HepG2 (cell line): ENCODE measurements around the gene PSMD9. TPM values are rescaled to one million over a fixed set of nuclear protein-coding genes. Genes with fewer than 3 reads are reported as not detected.

Experiments used
- FOXM1 ChIP-seq: sonication (generic); formaldehyde crosslinking; IDR thresholded peaks from 2 replicates; pipeline ENCODE4 v1.5.0; 2020; ENCODE audit warnings: missing genetic modification reagents
- GATAD2A ChIP-seq: IDR thresholded peaks from 2 replicates; pipeline ENCODE4 v1.6.1; 2016
- HNF1B ChIP-seq: sonication (generic); formaldehyde crosslinking; IDR thresholded peaks from 2 replicates; pipeline ENCODE4 v1.5.1; 2020; ENCODE audit warnings: mild to moderate bottlenecking, moderate library complexity, missing genetic modification reagents
- NCOA2 ChIP-seq: sonication (generic); formaldehyde crosslinking; IDR thresholded peaks from 2 replicates; pipeline ENCODE4 v1.8.0; 2022; ENCODE audit warnings: inconsistent platforms
- NFATC3 ChIP-seq: sonication (generic); formaldehyde crosslinking; IDR thresholded peaks from 2 replicates; pipeline ENCODE4 v1.5.1; 2020; ENCODE audit warnings: mild to moderate bottlenecking, missing genetic modification reagents
- NPAS2 ChIP-seq: sonication (generic); formaldehyde crosslinking; IDR thresholded peaks from 2 replicates; pipeline ENCODE4 v1.8.0; 2022; ENCODE audit warnings: mild to moderate bottlenecking, missing genetic modification reagents, borderline replicate concordance
- PRDM15 ChIP-seq: sonication (generic); formaldehyde crosslinking; IDR thresholded peaks from 2 replicates; pipeline ENCODE4 v1.4.0; 2020; ENCODE audit warnings: missing genetic modification reagents
- STAG1 ChIP-seq: sonication (generic); formaldehyde crosslinking; IDR thresholded peaks from 2 replicates; pipeline ENCODE4 v1.4.0; 2020; ENCODE audit warnings: missing genetic modification reagents
- TBP ChIP-seq: sonication (generic); formaldehyde crosslinking; IDR thresholded peaks from 2 replicates; pipeline ENCODE4 v1.5.0; 2020; ENCODE audit warnings: missing genetic modification reagents
- THRA ChIP-seq: sonication (generic); formaldehyde crosslinking; IDR thresholded peaks from 2 replicates; pipeline ENCODE4 v1.4.0; 2020; ENCODE audit warnings: missing genetic modification reagents, borderline replicate concordance
- TOE1 ChIP-seq: sonication (generic); formaldehyde crosslinking; IDR thresholded peaks from 2 replicates; pipeline ENCODE4 v1.4.0; 2020; ENCODE audit warnings: mild to moderate bottlenecking, missing genetic modification reagents
- ZNF280B ChIP-seq: sonication (generic); formaldehyde crosslinking; IDR thresholded peaks from 2 replicates; pipeline ENCODE4 v1.5.0; 2020; ENCODE audit warnings: missing genetic modification reagents, mild to moderate bottlenecking, borderline replicate concordance
- ZNF432 ChIP-seq: sonication (generic); formaldehyde crosslinking; IDR thresholded peaks from 2 replicates; pipeline ENCODE4 v1.5.0; 2020; ENCODE audit warnings: missing genetic modification reagents, mild to moderate bottlenecking, borderline replicate concordance
- ZNF547 ChIP-seq: sonication (generic); formaldehyde crosslinking; IDR thresholded peaks from 2 replicates; pipeline ENCODE4 v1.5.1; 2020; ENCODE audit warnings: mild to moderate bottlenecking, missing genetic modification reagents
- ZNF703 ChIP-seq: sonication (generic); formaldehyde crosslinking; IDR thresholded peaks from 2 replicates; pipeline ENCODE4 v1.5.1; 2020; ENCODE audit warnings: missing genetic modification reagents, mild to moderate bottlenecking, moderate library complexity, borderline replicate concordance
- ZNF83 ChIP-seq: sonication (generic); formaldehyde crosslinking; IDR thresholded peaks from 2 replicates; pipeline ENCODE4 v1.4.0; 2020; ENCODE audit warnings: missing genetic modification reagents, mild to moderate bottlenecking, borderline replicate concordance
- ZNF891 ChIP-seq: sonication (generic); formaldehyde crosslinking; IDR thresholded peaks from 2 replicates; pipeline ENCODE4 v1.5.0; 2020; ENCODE audit warnings: mild to moderate bottlenecking, missing genetic modification reagents
- polyA plus RNA-seq, 8 experiments: library from polyadenylated mRNA; depleted of rRNA in 3 of 8; stranded (reverse) in 7 of 8; unstranded in 1 of 8; fragments of >200 nt; fragmentation: Illumina TruSeq in 4 of 8; extraction: Trizol in 4 of 8; gene quantifications; 2 replicates each; pipeline versions ENCODE4 v1.2.1 to v1.2.3, GENCODE V29; 2011 to 2016; ENCODE audit warnings: low read depth in 4 of 8, missing spikeins in 1 of 8, mixed read lengths in 1 of 8; ENCODE audit not compliant: insufficient read depth in 1 of 8
- total RNA-seq, 5 experiments: library from RNA; depleted of rRNA; stranded (reverse); fragments of >200 nt; fragmentation: Illumina TruSeq; extraction: Trizol; gene quantifications; 2 replicates each; pipeline ENCODE4 v1.2.3, GENCODE V29; 2016; ENCODE audit warnings: low read depth in 1 of 5

PSMD9 gene
- total and polyA plus RNA-seq, 2 of the 13 experiments (the other 11 are each of a cell fraction or from before 2014, with no cell fraction given): 41.4 to 61.1 TPM

- TF ChIP-seq PRDM15 (CRISPR knock-in tag): peak; percentile 95
- no peak for TF ChIP-seq NPAS2
- no peak for TF ChIP-seq FOXM1 (CRISPR knock-in tag)
- TF ChIP-seq TBP (CRISPR knock-in tag): no peak
- TF ChIP-seq TOE1: no peak; the same call in 1 of the 2 replicates
- no peak for TF ChIP-seq ZNF703 (CRISPR knock-in tag)
- peak; percentile 62 for TF ChIP-seq GATAD2A
- TF ChIP-seq HNF1B (CRISPR knock-in tag): peak; percentile 30; the same call in 1 of the 2 replicates
- TF ChIP-seq NCOA2: peak; percentile 27
- TF ChIP-seq NFATC3 (CRISPR knock-in tag): 0 out of 2 replicates have a peak, but pooled peaks have one; percentile 34
- TF ChIP-seq ZNF280B (CRISPR knock-in tag): peak; percentile 33; the same call in 1 of the 2 replicates
- no peak for TF ChIP-seq ZNF432 (CRISPR knock-in tag)
- TF ChIP-seq THRA (CRISPR knock-in tag): no peak; the same call in 1 of the 2 replicates
- TF ChIP-seq ZNF891 (CRISPR knock-in tag): peak; percentile 58; the same call in 1 of the 2 replicates
- no peak for TF ChIP-seq ZNF83 (CRISPR knock-in tag)
- no peak; the same call in 1 of the 2 replicates for TF ChIP-seq STAG1 (CRISPR knock-in tag)
- TF ChIP-seq ZNF547 (CRISPR knock-in tag): 0 out of 2 replicates have a peak, but pooled peaks have one; percentile 49
Measured at GRCh38 chr12:121858662-121859572, 29.7 kb upstream of the PSMD9 start, which contains the start of gene HPD (continued).
